Superior temporal gyrus (tissue), 1 donor: ENCODE results near the gene RTP3.
"Not testable (repeated sequence)": the region's sequence is repeated elsewhere in the genome, so short reads cannot be mapped to it uniquely, and the experiment has no call there.

Source experiments
- DNase-seq: peaks from one replicate; pipeline ENCODE4 v3.0.0-alpha.2; 2016; ENCODE audit errors: extremely low spot score

Gene RTP3

DNA sequence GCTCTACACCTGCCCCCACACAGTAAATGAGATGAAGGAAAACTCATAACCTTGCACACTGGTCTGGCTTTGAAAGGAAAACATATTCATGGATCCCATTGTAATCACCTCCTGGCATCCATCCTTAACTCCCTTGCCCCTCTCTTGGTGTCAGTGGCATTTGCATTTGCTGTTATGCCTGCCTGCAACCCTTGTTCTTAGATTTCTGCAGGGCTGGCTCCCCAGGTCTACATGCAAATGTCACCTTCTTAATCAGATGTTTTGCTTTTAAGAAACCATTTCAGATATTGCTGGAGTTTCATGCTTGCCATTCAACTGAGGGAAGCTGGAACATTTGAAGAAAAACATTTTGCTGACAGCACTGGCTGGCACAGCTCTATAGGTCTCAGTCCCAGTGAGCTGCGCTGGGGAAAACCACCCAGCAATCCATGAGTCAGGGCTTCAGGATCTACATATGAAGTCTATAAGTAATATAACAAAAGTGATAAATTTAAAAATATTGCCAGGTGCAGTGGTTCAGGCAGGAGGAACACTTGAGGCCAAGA is 49.2 kb downstream of the RTP3 start:
- no peak for DNase-seq

DNA sequence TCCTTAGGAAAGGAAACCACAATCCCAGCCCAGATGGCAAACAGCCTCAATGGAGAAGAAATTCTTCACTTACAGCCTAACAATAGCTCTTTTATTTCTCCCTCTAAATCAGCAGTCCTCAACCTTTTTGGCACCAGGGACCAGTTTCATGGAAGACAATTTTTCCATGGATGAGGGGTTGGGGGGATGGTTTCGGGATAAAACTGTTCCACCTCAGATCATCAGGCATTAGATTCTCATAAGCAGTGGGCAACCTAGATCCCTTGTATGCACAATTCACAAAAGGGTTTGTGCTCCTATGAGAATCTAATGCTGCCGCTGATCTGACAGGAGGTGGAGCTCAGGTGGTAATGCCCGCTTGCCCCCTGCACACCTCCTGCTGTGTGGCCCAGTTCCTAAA is 50.8 kb downstream of the RTP3 start:
- not testable (repeated sequence) for DNase-seq

DNA sequence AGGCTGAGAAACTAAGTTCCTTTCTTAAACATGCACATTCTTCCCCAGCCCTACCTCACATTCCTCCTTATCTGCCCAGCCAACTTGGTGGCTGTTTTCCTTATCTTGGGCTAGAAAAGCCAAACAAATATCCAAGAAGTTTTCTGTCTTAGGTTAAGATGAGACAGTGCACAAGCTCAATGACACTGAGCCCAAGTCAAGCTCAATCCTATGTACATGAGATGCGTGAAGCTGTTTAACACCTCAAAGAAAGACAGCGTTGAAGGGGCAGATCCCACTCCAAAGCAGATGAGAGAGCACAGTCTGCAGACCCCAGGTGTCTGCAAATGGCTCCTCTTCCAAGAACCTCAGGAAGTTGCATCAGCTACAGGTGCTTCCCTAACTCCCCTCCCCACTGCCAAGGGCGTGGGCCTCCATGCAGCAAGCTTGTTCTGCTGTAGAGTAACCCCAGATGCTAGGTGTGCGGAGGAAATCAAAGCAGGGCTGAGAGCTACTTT is 51.7 kb downstream of the RTP3 start:
- no peak for DNase-seq

DNA sequence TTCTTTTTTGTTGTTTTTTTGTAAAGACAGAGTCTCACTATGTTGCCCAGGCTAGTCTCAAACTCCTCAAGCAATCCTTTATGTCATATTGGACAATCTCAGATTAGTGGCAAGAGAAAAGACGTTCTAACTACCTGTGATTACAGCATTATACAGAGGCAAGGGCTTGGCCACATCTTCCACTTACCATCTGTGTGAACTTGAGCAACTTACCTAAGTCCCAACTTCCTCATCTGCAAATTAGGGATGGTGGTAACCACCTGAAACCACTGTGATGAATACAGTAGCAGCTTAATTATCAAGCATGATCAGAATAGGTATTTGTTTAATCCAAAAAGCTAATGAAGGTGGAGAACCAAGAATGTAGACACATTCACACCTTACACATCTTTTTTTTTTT is 52.2 kb downstream of the RTP3 start:
- DNase-seq: no peak
